ENCODE measurements around the gene MACROD2. TPM values are rescaled to one million over a fixed set of nuclear protein-coding genes. Genes with fewer than 3 reads are reported as not detected.

MACROD2 gene
- polyA plus RNA-seq, 1 donor from 2014 or later: 23.2 TPM

DNA sequence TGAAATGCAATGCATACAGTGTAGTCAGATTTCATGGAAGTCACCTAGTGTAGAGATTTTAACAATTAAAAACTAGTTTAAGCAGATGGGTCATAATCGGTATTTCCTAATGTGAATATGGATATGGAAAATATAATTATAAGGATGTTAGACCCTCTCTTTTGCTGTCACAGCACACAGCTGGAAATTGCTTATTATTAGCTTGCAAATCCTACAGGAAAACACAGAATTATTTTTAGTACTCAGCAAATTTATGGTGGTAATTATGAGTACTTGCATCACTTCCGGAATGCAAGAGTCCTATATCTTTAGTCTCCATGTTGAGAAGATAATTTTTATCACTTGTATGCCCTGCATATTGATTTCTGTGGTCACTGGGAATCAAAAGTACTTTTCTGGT lies 1584.4 kb downstream of the MACROD2 start:
- Histone ChIP-seq H2AFZ (ENCODE audit: low read depth, low read length) (no peak overlapping the region), H4K20me1 (ENCODE audit: insufficient read depth) (no peaks in the 10 kb centered on the region), H3K9ac (ENCODE audit: low read length) (no peak overlapping the region), H3K4me3 (ENCODE audit: low read length) (no peak overlapping the region), H3K9me3 (ENCODE audit: low read length) (no peaks in the 10 kb centered on the region), H3K4me2 (ENCODE audit: low read length) (no peak overlapping the region), H3K27me3 (ENCODE audit: insufficient read depth, low read depth, low read length) (no peaks in the 10 kb centered on the region), H3K36me3 (ENCODE audit: insufficient read depth, low read length) (no peaks in the 10 kb centered on the region), H3K79me2 (replicated peaks; ENCODE audit: insufficient read depth, low read length) (no peaks in the 10 kb centered on the region), H3K9me2 (ENCODE audit: insufficient read depth, low read length) (no peaks in the 10 kb centered on the region), H3F3A (ENCODE audit: insufficient read depth, low read length, poor library complexity, severe bottlenecking) (no peaks in the 10 kb centered on the region), H3K27ac (ENCODE audit: low read length) (no peak overlapping the region)
- TF ChIP-seq SMC3 (conservative IDR thresholded peaks at IDR 0.05; ENCODE audit: poor library complexity) (no peak), POLR2AphosphoS5 (IDR thresholded peaks at IDR 0.05) (no peak), EP300 (conservative IDR thresholded peaks at IDR 0.05; ENCODE audit: poor library complexity, severe bottlenecking) (no peak), RAD21 (conservative IDR thresholded peaks at IDR 0.05) (no peak), EZH2 (IDR thresholded peaks at IDR 0.05; ENCODE audit: borderline replicate concordance, insufficient read depth, low read length, poor library complexity, severe bottlenecking) (no peak), CTCF (IDR thresholded peaks at IDR 0.05; ENCODE audit: poor library complexity, severe bottlenecking) (no peak)

GRCh38 chr20:15582146-15582760 lies 1586.9 kb downstream of the MACROD2 start:
- Histone ChIP-seq H3K9me2 (ENCODE audit: insufficient read depth, low read length) (no peaks in the 10 kb centered on the region), H3K27ac (ENCODE audit: low read length) (no peak overlapping the region), H3K9ac (ENCODE audit: low read length) (no peak overlapping the region), H2AFZ (ENCODE audit: low read depth, low read length) (no peak overlapping the region), H3K36me3 (ENCODE audit: insufficient read depth, low read length) (no peaks in the 10 kb centered on the region), H3K79me2 (replicated peaks; ENCODE audit: insufficient read depth, low read length) (no peaks in the 10 kb centered on the region), H3K9me3 (ENCODE audit: low read length) (no peaks in the 10 kb centered on the region), H4K20me1 (ENCODE audit: insufficient read depth) (no peaks in the 10 kb centered on the region), H3K4me2 (ENCODE audit: low read length) (no peak overlapping the region), H3K27me3 (ENCODE audit: insufficient read depth, low read depth, low read length) (no peaks in the 10 kb centered on the region), H3K4me3 (ENCODE audit: low read length) (no peak overlapping the region), H3F3A (ENCODE audit: insufficient read depth, low read length, poor library complexity, severe bottlenecking) (no peaks in the 10 kb centered on the region)
- TF ChIP-seq TAF1 (IDR thresholded peaks at IDR 0.05; ENCODE audit: low read depth): no peak
- TF ChIP-seq EP300 (conservative IDR thresholded peaks at IDR 0.05; ENCODE audit: poor library complexity, severe bottlenecking): no peak
- no peak for TF ChIP-seq RAD21 (conservative IDR thresholded peaks at IDR 0.05)
- no peak for TF ChIP-seq SMC3 (conservative IDR thresholded peaks at IDR 0.05; ENCODE audit: poor library complexity)
- no peak for TF ChIP-seq EZH2 (IDR thresholded peaks at IDR 0.05; ENCODE audit: borderline replicate concordance, insufficient read depth, low read length, poor library complexity, severe bottlenecking)
- TF ChIP-seq, protein P1, sequence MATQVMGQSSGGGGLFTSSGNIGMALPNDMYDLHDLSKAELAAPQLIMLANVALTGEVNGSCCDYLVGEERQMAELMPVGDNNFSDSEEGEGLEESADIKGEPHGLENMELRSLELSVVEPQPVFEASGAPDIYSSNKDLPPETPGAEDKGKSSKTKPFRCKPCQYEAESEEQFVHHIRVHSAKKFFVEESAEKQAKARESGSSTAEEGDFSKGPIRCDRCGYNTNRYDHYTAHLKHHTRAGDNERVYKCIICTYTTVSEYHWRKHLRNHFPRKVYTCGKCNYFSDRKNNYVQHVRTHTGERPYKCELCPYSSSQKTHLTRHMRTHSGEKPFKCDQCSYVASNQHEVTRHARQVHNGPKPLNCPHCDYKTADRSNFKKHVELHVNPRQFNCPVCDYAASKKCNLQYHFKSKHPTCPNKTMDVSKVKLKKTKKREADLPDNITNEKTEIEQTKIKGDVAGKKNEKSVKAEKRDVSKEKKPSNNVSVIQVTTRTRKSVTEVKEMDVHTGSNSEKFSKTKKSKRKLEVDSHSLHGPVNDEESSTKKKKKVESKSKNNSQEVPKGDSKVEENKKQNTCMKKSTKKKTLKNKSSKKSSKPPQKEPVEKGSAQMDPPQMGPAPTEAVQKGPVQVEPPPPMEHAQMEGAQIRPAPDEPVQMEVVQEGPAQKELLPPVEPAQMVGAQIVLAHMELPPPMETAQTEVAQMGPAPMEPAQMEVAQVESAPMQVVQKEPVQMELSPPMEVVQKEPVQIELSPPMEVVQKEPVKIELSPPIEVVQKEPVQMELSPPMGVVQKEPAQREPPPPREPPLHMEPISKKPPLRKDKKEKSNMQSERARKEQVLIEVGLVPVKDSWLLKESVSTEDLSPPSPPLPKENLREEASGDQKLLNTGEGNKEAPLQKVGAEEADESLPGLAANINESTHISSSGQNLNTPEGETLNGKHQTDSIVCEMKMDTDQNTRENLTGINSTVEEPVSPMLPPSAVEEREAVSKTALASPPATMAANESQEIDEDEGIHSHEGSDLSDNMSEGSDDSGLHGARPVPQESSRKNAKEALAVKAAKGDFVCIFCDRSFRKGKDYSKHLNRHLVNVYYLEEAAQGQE (IDR thresholded peaks at IDR 0.05; ENCODE audit: borderline replicate concordance): no peak
- TF ChIP-seq POLR2AphosphoS5 (IDR thresholded peaks at IDR 0.05): no peak
- TF ChIP-seq MXI1 (conservative IDR thresholded peaks at IDR 0.05; ENCODE audit: poor library complexity, severe bottlenecking): no peak
